IPS-18c (cell line): ENCODE data around the gene FHAD1.
A peak's percentile ranks its signal among the peaks of the same experiment; 100 is the strongest.

Experiments used
- H3K4me3 ChIP-seq: 2 replicates; pipeline ENCODE4 v1.7.0; 2013; ENCODE audit warnings: low read depth, mild to moderate bottlenecking, low read length, moderate library complexity; ENCODE audit not compliant: insufficient read depth
- H3K9me3 ChIP-seq: one replicate; pipeline ENCODE4 v1.6.1; 2013; ENCODE audit warnings: mild to moderate bottlenecking, low read length, moderate library complexity; ENCODE audit not compliant: control insufficient read depth, insufficient read depth

FHAD1 gene

GRCh38 chr1:15246960-15247614 is at the start of gene FHAD1:
TSS of gene FHAD1 (plus strand) at chr1:15247223. CDS start at chr1:15251785, 4,562 bp downstream.
- H3K9me3 ChIP-seq, result no peaks in the 10 kb centered on the region
- H3K4me3 ChIP-seq, result peak within 1 kb of the TSS; percentile 67

GRCh38 chr1:15197591-15198447 is 49.2 kb upstream of the FHAD1 start:
- Histone ChIP-seq H3K9me3 (no peaks in the 10 kb centered on the region), H3K4me3 (peak overlapping the region; percentile 15; the same call in 1 of the 2 replicates)

DNA sequence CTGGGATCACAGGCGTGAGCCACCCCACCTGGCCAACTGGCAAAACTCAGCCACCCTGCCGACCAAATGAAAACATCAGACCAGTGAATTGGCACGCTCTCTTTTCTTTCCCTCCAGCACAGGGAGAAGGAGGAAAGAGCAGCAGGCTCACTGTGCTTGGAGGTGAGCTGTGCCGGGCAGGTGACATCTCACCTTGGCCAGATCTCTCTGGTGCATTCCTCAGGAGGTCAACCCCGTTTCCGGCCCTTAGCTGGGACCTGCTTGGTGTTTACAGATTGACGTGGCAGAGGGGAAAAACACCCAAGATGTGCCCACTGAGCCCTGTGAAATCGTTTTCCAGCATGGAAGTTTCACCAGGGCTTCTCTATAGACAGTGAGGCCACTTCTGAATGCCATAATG is 48.3 kb upstream of the FHAD1 start:
- Histone ChIP-seq H3K4me3 (no peak overlapping the region), H3K9me3 (no peaks in the 10 kb centered on the region)

DNA sequence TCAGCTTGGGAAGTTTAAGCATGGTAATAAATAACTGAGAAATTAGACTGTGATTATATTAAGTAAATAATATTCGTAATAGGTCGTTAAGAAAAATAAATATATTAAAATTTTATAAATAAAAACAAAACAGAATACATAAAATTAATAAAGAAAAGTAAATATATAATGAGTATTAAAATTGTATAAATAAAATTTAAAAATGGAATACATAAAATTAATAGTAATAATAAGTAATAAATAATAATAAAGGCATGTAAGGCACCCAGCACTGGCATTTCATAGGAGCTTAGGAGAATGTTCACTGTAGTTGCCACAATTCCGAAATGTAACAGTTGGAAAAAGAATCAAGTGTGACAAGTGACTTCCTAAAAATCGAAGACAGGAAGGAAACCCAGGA is 45.8 kb upstream of the FHAD1 start:
- H3K4me3 ChIP-seq, result no peak overlapping the region
- H3K9me3 ChIP-seq, result no peaks in the 10 kb centered on the region

- H3K4me3 ChIP-seq, result no peak overlapping the region
- H3K9me3 ChIP-seq, result no peaks in the 10 kb centered on the region
These were observed 45.0 kb upstream of the FHAD1 start for GRCh38 chr1:15201849-15202551.

- Histone ChIP-seq H3K9me3 (no peaks in the 10 kb centered on the region), H3K4me3 (no peak overlapping the region)
These were observed 42.1 kb upstream of the FHAD1 start for GRCh38 chr1:15204931-15205330.

DNA sequence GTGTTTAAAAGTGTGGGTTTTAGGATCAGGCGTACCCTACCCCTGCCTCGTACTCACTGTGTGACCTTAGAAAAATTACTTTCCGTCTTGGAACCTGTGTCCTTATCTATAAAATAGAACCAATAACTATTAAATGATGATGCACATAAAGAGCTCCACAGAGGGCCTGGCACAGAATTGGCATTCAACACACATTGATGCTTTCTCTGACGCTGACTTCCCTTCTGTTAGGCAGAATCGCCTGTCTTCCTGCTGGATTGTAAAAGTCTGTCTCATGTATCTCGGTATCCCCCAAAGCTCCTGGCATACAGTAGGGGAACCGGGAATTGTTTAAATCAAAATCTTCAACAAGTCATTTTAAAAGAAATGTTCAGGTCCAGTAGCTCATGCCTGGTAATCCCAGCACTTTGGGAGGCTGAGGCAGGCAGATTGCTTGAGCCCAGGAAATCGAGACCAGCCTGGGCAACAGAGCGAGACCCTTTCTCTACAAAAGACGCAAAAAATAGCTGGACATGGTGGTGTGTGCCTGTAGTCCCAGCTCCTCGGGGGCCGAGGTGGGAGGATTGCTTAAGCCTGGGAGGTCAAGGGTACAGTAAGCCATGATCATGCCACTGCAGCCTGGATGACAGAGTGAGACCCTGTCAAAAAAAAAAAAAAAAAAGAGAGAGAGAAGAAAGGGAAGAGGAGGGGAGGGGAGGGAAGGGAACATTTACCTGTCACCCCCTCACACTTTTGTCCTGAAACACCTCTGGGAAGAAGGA is 41.3 kb upstream of the FHAD1 start:
- Histone ChIP-seq H3K4me3 (no peak overlapping the region), H3K9me3 (no peaks in the 10 kb centered on the region)

GRCh38 chr1:15206418-15207030 is 40.5 kb upstream of the FHAD1 start:
- peak overlapping the region; percentile 16; the same call in 1 of the 2 replicates for H3K4me3 ChIP-seq
- H3K9me3 ChIP-seq, result no peaks in the 10 kb centered on the region

- Histone ChIP-seq H3K4me3 (peak overlapping the region; percentile 16; the same call in 1 of the 2 replicates), H3K9me3 (no peaks in the 10 kb centered on the region)
These were observed 39.8 kb upstream of the FHAD1 start for GRCh38 chr1:15207031-15207828.

DNA sequence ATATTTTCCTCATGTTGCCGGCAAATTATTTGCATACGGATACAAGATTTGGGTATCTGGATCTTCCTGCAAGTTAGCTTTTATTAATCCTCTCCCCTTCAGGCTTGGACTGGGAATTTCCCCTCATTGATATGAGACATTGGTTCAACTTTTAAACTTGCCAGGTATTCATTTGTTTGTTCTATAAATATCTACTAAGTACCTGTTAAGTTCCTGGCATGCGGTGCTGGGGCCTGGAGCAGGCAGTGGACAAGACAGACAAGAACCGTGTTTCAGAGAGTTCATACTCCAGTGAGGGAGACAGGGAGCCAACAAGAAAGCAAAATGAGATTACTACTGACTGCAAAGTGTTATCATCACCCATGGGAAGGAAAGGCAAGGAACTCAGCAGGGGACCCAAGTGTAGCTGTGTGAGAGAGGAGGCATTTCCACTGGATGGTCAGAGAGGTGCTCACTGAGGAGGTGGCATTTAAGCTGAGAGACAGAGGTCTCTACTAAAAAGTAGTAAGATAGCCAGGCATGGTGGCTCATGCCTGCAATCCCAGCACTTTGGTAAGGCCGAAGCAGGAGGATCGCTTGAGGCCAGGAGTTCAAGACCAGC is 39.1 kb upstream of the FHAD1 start:
- Histone ChIP-seq H3K9me3 (no peaks in the 10 kb centered on the region), H3K4me3 (no peak overlapping the region)

GRCh38 chr1:15210651-15211375 is 36.2 kb upstream of the FHAD1 start:
- Histone ChIP-seq H3K4me3 (no peak overlapping the region), H3K9me3 (no peaks in the 10 kb centered on the region)

- no peaks in the 10 kb centered on the region for H3K9me3 ChIP-seq
- no peak overlapping the region for H3K4me3 ChIP-seq
These were observed 35.6 kb upstream of the FHAD1 start for GRCh38 chr1:15211424-15211823.

DNA sequence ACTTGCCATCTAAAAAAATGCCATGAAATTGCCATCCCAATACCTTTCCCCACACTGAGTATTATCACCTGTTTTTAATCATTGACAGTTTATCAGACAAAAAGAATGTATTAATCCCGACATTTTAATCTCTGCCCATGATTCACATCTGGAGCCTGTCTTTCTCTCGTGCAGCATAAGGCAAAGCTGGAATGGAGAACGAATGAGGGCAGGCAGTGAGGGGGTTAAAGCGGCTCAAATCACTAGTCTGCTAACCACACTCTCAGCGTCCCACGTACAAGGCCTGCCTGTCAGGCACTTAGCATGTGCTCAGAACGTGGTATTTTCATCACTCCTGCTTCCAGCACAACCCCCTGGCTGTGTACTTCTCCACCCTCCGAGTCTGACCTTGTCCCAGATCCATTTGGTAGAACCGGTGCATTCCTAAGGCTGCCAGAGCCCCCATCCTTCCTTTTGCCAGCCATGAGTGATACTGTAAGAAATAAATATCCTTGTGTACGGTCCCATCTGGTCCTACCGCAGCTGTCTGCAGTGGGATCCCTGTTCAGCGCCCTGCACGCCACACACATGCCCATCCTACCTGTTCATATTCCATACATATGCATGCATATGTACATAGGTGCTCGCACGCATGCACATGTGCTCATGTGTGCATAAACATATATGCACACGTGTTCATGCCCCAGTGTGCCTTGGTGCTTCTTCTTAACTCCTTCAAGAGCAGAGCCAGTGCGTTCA is 34.6 kb upstream of the FHAD1 start:
- Histone ChIP-seq H3K4me3 (no peak overlapping the region), H3K9me3 (no peaks in the 10 kb centered on the region)

- H3K9me3 ChIP-seq, result no peaks in the 10 kb centered on the region
- no peak overlapping the region for H3K4me3 ChIP-seq
These were observed 34.1 kb upstream of the FHAD1 start for GRCh38 chr1:15212954-15213291.

GRCh38 chr1:15213341-15213821 is 33.6 kb upstream of the FHAD1 start:
- Histone ChIP-seq H3K4me3 (no peak overlapping the region), H3K9me3 (no peaks in the 10 kb centered on the region)
